Measurements from ENCODE around the gene ATP2B1.

DNA sequence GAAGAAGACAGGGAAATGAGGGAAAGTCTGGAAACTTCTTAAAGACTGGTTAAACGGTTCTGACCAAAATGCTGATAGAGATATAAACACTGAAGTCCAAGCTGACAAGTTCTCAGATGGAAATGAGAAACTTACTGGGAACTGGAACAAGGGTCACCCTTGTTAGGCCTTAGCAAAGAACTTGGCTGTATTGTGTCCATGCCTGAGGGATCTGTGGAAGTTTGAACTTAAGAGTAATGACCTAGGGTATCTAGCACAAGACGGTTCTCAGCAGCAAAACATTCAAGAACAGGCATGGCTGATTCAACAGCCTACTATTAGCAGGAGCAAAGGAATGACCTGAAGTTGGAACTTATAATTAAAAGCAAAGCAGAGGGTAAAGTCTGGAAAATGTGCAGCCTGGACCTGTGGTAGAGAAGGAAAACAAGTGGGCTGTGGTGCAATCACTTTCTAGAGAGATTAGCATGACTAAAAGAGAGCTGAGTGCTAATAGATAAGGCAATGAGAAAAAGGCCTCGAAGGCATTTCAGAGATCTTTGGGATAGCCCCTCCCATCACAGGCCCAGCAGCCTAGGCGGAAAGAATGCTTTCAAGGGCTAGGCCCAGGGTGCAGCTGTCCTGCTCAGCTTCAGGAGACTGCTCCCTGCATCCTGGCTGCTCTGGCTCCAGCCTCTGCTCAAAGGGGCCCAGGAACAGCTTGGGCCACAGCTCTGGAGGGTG lies 60.3 kb downstream of the ATP2B1 start:
- TF ChIP-seq, protein P1, sequence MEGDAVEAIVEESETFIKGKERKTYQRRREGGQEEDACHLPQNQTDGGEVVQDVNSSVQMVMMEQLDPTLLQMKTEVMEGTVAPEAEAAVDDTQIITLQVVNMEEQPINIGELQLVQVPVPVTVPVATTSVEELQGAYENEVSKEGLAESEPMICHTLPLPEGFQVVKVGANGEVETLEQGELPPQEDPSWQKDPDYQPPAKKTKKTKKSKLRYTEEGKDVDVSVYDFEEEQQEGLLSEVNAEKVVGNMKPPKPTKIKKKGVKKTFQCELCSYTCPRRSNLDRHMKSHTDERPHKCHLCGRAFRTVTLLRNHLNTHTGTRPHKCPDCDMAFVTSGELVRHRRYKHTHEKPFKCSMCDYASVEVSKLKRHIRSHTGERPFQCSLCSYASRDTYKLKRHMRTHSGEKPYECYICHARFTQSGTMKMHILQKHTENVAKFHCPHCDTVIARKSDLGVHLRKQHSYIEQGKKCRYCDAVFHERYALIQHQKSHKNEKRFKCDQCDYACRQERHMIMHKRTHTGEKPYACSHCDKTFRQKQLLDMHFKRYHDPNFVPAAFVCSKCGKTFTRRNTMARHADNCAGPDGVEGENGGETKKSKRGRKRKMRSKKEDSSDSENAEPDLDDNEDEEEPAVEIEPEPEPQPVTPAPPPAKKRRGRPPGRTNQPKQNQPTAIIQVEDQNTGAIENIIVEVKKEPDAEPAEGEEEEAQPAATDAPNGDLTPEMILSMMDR (IDR thresholded peaks at IDR 0.05; ENCODE audit: extremely low read depth in 1 of 2, insufficient read depth in 1 of 2, low read depth in 1 of 2, low read length in 2 of 2), result no peak
- TF ChIP-seq EZH2 (IDR thresholded peaks at IDR 0.05; ENCODE audit: borderline replicate concordance, low read depth, low read length, severe bottlenecking), result no peak
- no peak for TF ChIP-seq POLR2AphosphoS5 (IDR thresholded peaks at IDR 0.05; ENCODE audit: insufficient read depth, low read depth, low read length)
- TF ChIP-seq, protein P2, sequence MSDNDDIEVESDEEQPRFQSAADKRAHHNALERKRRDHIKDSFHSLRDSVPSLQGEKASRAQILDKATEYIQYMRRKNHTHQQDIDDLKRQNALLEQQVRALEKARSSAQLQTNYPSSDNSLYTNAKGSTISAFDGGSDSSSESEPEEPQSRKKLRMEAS (IDR thresholded peaks at IDR 0.05; ENCODE audit: insufficient read depth, insufficient read length), result no peak
- TF ChIP-seq POLR2A (IDR thresholded peaks at IDR 0.05; ENCODE audit: low read depth, low read length), result no peak
- no peak for TF ChIP-seq MYC (IDR thresholded peaks at IDR 0.05; ENCODE audit: low read depth, low read length)

Measured in endothelial cell of umbilical vein (primary cell).